Measurements from ENCODE around the gene PSMA6.

Gene PSMA6

GRCh38 chr14:35301735-35302528 lies 9.8 kb downstream of the PSMA6 start (continued):
- no peak for TF ChIP-seq PRDM4 (tag by site-specific recombination; IDR thresholded peaks at IDR 0.05)
- no peak for TF ChIP-seq ZNF121 (tag by site-specific recombination; IDR thresholded peaks at IDR 0.05)
- no peak for TF ChIP-seq ZBTB7A (tag by site-specific recombination; IDR thresholded peaks at IDR 0.05; ENCODE audit: low read depth)

- H3K4me3 ChIP-seq (ENCODE audit: low read depth, low read length), result no peak overlapping the region
Measured at GRCh38 chr14:35303149-35303935, 11.2 kb downstream of the PSMA6 start.

More at GRCh38 chr14:35303149-35303935, 11.2 kb downstream of the PSMA6 start:
- ChIA-PET POLR2A (interaction anchor here (1.1 to 1.7 kb wide), 2 partner anchors 10 to 11 kb away, joined by 4 to 7 read pairs; partner anchors contain the start of gene PSMA6), CTCF (interaction anchor here (0.6 kb wide), 1 partner anchor 106 kb away, joined by 3 read pairs; no protein-coding TSS in a partner anchor)
- TF ChIP-seq ZNF292 (tag by site-specific recombination; IDR thresholded peaks at IDR 0.05; ENCODE audit: borderline replicate concordance, low read depth), result no peak
- TF ChIP-seq ZBTB10 (tag by site-specific recombination; IDR thresholded peaks at IDR 0.05), result no peak
- TF ChIP-seq TSHZ1 (tag by site-specific recombination; IDR thresholded peaks at IDR 0.05; ENCODE audit: borderline replicate concordance), result no peak
- no peaks in the 10 kb centered on the region; the same call in 1 of the 2 replicates for H3K9me3 ChIP-seq (ENCODE audit: control insufficient read depth, insufficient read depth, low read depth, low read length)
- H3K27ac ChIP-seq (ENCODE audit: extremely low read depth, low read depth, low read length), result no peak overlapping the region
- H3K36me3 ChIP-seq (ENCODE audit: control insufficient read depth in 2 of 2, insufficient read depth in 1 of 2, low read length in 2 of 2), result peaks cover 8 to 12% of the 10 kb centered on the region in 2 experiments
- no peaks in the 10 kb centered on the region for H3K4me1 ChIP-seq (ENCODE audit: control insufficient read depth, insufficient read depth, low read length)
